ENCODE data around the gene VPS11.

Gene VPS11

GRCh38 chr11:119117004-119117706 is 49.5 kb downstream of the VPS11 start:
- H3K4ac ChIP-seq (ENCODE audit: low read length), result no peak overlapping the region
- peaks cover 5 to 19% of the 10 kb centered on the region in 2 donors for H3K36me3 ChIP-seq (replicated peaks in 1 of 2; ENCODE audit: control insufficient read depth in 2 of 2, insufficient read depth in 2 of 2, low read length in 2 of 2)
- no peak overlapping the region for H2BK12ac ChIP-seq (ENCODE audit: low read length)
- H3K9ac ChIP-seq (ENCODE audit: low read depth, low read length, poor library complexity), result no peak overlapping the region
- H4K8ac ChIP-seq (ENCODE audit: low read depth, low read length), result no peak overlapping the region
- no peak overlapping the region for H3K18ac ChIP-seq (ENCODE audit: low read length)
- H3K9me3 ChIP-seq (replicated peaks in 1 of 2; ENCODE audit: control insufficient read depth in 2 of 2, insufficient read depth in 1 of 2, low read depth in 1 of 2, low read length in 2 of 2), result no peaks in the 10 kb centered on the region
- H2BK120ac ChIP-seq (ENCODE audit: low read depth, low read length), result no peak overlapping the region
- H3K79me1 ChIP-seq (ENCODE audit: low read depth, low read length), result peaks cover 1% of the 10 kb centered on the region
- H3K14ac ChIP-seq (ENCODE audit: low read length), result no peak overlapping the region
- WGBS, 2 donors (ENCODE audit: extremely low coverage in 2 of 2, insufficient read length in 2 of 2, insufficient replicate concordance in 1 of 2), result no CpG with 5 or more reads among the region's 3 CpGs
- H3K27me3 ChIP-seq (ENCODE audit: control insufficient read depth in 3 of 3, insufficient read depth in 3 of 3, low read depth in 1 of 3, low read length in 3 of 3), result no peaks in the 10 kb centered on the region
- H3K4me1 ChIP-seq (ENCODE audit: control insufficient read depth in 2 of 2, insufficient read depth in 1 of 2, low read depth in 1 of 2, low read length in 2 of 2), result peaks cover 2 to 8% of the 10 kb centered on the region in 2 donors
- H2AK5ac ChIP-seq (ENCODE audit: low read depth, low read length), result no peak overlapping the region
- no peak overlapping the region for H3K27ac ChIP-seq (replicated peaks; ENCODE audit: low read length)
- no peak for DNase-seq (ENCODE audit: low spot score)
- H2BK5ac ChIP-seq (ENCODE audit: low read length), result no peak overlapping the region
- H3K4me3 ChIP-seq (ENCODE audit: low read length in 2 of 2), result no peak overlapping the region
- H4K91ac ChIP-seq (ENCODE audit: low read depth, low read length, poor library complexity), result no peak overlapping the region
- H3K4me2 ChIP-seq (ENCODE audit: insufficient read depth, low read length, poor library complexity, severe bottlenecking), result no peak overlapping the region
- no peak overlapping the region for H2BK15ac ChIP-seq (ENCODE audit: low read length)
- H2AFZ ChIP-seq (ENCODE audit: low read length), result no peak overlapping the region
- no peak overlapping the region for H3K23ac ChIP-seq (ENCODE audit: low read depth, low read length, poor library complexity)

GRCh38 chr11:119118227-119118626 is 50.6 kb downstream of the VPS11 start:
- Histone ChIP-seq H3K23ac (ENCODE audit: low read depth, low read length, poor library complexity) (no peak overlapping the region), H2BK15ac (ENCODE audit: low read length) (no peak overlapping the region), H2BK5ac (ENCODE audit: low read length) (no peak overlapping the region), H3K36me3 (replicated peaks in 1 of 2; ENCODE audit: control insufficient read depth in 2 of 2, insufficient read depth in 2 of 2, low read length in 2 of 2) (peaks cover 3 to 12% of the 10 kb centered on the region in 2 donors), H3K79me1 (ENCODE audit: low read depth, low read length) (peaks cover 6% of the 10 kb centered on the region), H3K4ac (ENCODE audit: low read length) (no peak overlapping the region), H2BK120ac (ENCODE audit: low read depth, low read length) (no peak overlapping the region), H3K9me3 (replicated peaks in 1 of 2; ENCODE audit: control insufficient read depth in 2 of 2, insufficient read depth in 1 of 2, low read depth in 1 of 2, low read length in 2 of 2) (no peaks in the 10 kb centered on the region), H3K27me3 (ENCODE audit: control insufficient read depth in 3 of 3, insufficient read depth in 3 of 3, low read depth in 1 of 3, low read length in 3 of 3) (no peaks in the 10 kb centered on the region), H3K27ac (replicated peaks; ENCODE audit: low read length) (no peak overlapping the region), H3K4me2 (ENCODE audit: insufficient read depth, low read length, poor library complexity, severe bottlenecking) (no peak overlapping the region), H2AK5ac (ENCODE audit: low read depth, low read length) (no peak overlapping the region), H2AFZ (ENCODE audit: low read length) (no peak overlapping the region), H3K14ac (ENCODE audit: low read length) (no peak overlapping the region), H3K4me3 (ENCODE audit: low read length in 2 of 2) (no peak overlapping the region), H4K8ac (ENCODE audit: low read depth, low read length) (no peak overlapping the region), H4K91ac (ENCODE audit: low read depth, low read length, poor library complexity) (no peak overlapping the region), H3K9ac (ENCODE audit: low read depth, low read length, poor library complexity) (no peak overlapping the region), H3K4me1 (ENCODE audit: control insufficient read depth in 2 of 2, insufficient read depth in 1 of 2, low read depth in 1 of 2, low read length in 2 of 2) (peaks cover 5 to 15% of the 10 kb centered on the region in 2 donors), H3K18ac (ENCODE audit: low read length) (no peak overlapping the region), H2BK12ac (ENCODE audit: low read length) (no peak overlapping the region)
- WGBS, 2 donors (ENCODE audit: extremely low coverage in 2 of 2, insufficient read length in 2 of 2, insufficient replicate concordance in 1 of 2), result no CpG with 5 or more reads among the region's 5 CpGs
- DNase-seq (ENCODE audit: low spot score), result no peak

GRCh38 chr11:119118946-119119345 is 51.3 kb downstream of the VPS11 start:
- H2BK12ac ChIP-seq (ENCODE audit: low read length), result no peak overlapping the region
- peaks cover 1 to 14% of the 10 kb centered on the region in 2 donors for H3K36me3 ChIP-seq (replicated peaks in 1 of 2; ENCODE audit: control insufficient read depth in 2 of 2, insufficient read depth in 2 of 2, low read length in 2 of 2)

GRCh38 chr11:119120639-119121007 is 53.0 kb downstream of the VPS11 start:
- Histone ChIP-seq H4K91ac (ENCODE audit: low read depth, low read length, poor library complexity) (no peak overlapping the region), H3K9ac (ENCODE audit: low read depth, low read length, poor library complexity) (no peak overlapping the region), H3K79me1 (ENCODE audit: low read depth, low read length) (peaks cover 6% of the 10 kb centered on the region), H2BK120ac (ENCODE audit: low read depth, low read length) (no peak overlapping the region), H3K27me3 (ENCODE audit: control insufficient read depth in 3 of 3, insufficient read depth in 3 of 3, low read depth in 1 of 3, low read length in 3 of 3) (no peaks in the 10 kb centered on the region), H2BK12ac (ENCODE audit: low read length) (no peak overlapping the region), H4K8ac (ENCODE audit: low read depth, low read length) (no peak overlapping the region), H3K9me3 (replicated peaks in 1 of 2; ENCODE audit: control insufficient read depth in 2 of 2, insufficient read depth in 1 of 2, low read depth in 1 of 2, low read length in 2 of 2) (no peaks in the 10 kb centered on the region), H3K23ac (ENCODE audit: low read depth, low read length, poor library complexity) (no peak overlapping the region), H2AK5ac (ENCODE audit: low read depth, low read length) (no peak overlapping the region), H3K4me3 (ENCODE audit: low read length in 2 of 2) (peak overlapping the region; percentile 23 to 58), H3K18ac (ENCODE audit: low read length) (no peak overlapping the region), H3K4me1 (ENCODE audit: control insufficient read depth in 2 of 2, insufficient read depth in 1 of 2, low read depth in 1 of 2, low read length in 2 of 2) (peaks cover 5 to 15% of the 10 kb centered on the region in 2 donors), H2AFZ (ENCODE audit: low read length) (peak overlapping the region; percentile 68), H3K27ac (replicated peaks; ENCODE audit: low read length) (no peak overlapping the region), H3K36me3 (replicated peaks in 1 of 2; ENCODE audit: control insufficient read depth in 2 of 2, insufficient read depth in 2 of 2, low read length in 2 of 2) (peaks cover 4 to 20% of the 10 kb centered on the region in 2 donors), H3K4me2 (ENCODE audit: insufficient read depth, low read length, poor library complexity, severe bottlenecking) (peak overlapping the region; percentile 52), H2BK5ac (ENCODE audit: low read length) (no peak overlapping the region), H3K4ac (ENCODE audit: low read length) (no peak overlapping the region), H2BK15ac (ENCODE audit: low read length) (no peak overlapping the region), H3K14ac (ENCODE audit: low read length) (no peak overlapping the region)
- DNase-seq (ENCODE audit: low spot score), result peak; percentile 24
- 100% methylated on average over 1 of the region's 5 CpGs; no CpG with 5 or more reads in 1 of the 2 donors for WGBS, 2 donors (ENCODE audit: extremely low coverage in 2 of 2, insufficient read length in 2 of 2, insufficient replicate concordance in 1 of 2)

More at GRCh38 chr11:119118946-119119345, 51.3 kb downstream of the VPS11 start:
- Histone ChIP-seq H3K79me1 (ENCODE audit: low read depth, low read length) (peaks cover 6% of the 10 kb centered on the region), H4K91ac (ENCODE audit: low read depth, low read length, poor library complexity) (no peak overlapping the region), H3K4me3 (ENCODE audit: low read length in 2 of 2) (no peak overlapping the region), H2BK5ac (ENCODE audit: low read length) (no peak overlapping the region), H3K27ac (replicated peaks; ENCODE audit: low read length) (no peak overlapping the region), H3K4me2 (ENCODE audit: insufficient read depth, low read length, poor library complexity, severe bottlenecking) (no peak overlapping the region), H2AFZ (ENCODE audit: low read length) (no peak overlapping the region), H3K9ac (ENCODE audit: low read depth, low read length, poor library complexity) (no peak overlapping the region), H3K14ac (ENCODE audit: low read length) (no peak overlapping the region), H3K18ac (ENCODE audit: low read length) (no peak overlapping the region), H3K9me3 (replicated peaks in 1 of 2; ENCODE audit: control insufficient read depth in 2 of 2, insufficient read depth in 1 of 2, low read depth in 1 of 2, low read length in 2 of 2) (no peaks in the 10 kb centered on the region), H3K4ac (ENCODE audit: low read length) (no peak overlapping the region), H2BK15ac (ENCODE audit: low read length) (no peak overlapping the region), H3K4me1 (ENCODE audit: control insufficient read depth in 2 of 2, insufficient read depth in 1 of 2, low read depth in 1 of 2, low read length in 2 of 2) (peaks cover 5 to 15% of the 10 kb centered on the region in 2 donors), H3K23ac (ENCODE audit: low read depth, low read length, poor library complexity) (no peak overlapping the region), H3K27me3 (ENCODE audit: control insufficient read depth in 3 of 3, insufficient read depth in 3 of 3, low read depth in 1 of 3, low read length in 3 of 3) (no peaks in the 10 kb centered on the region), H4K8ac (ENCODE audit: low read depth, low read length) (no peak overlapping the region), H2AK5ac (ENCODE audit: low read depth, low read length) (no peak overlapping the region), H2BK120ac (ENCODE audit: low read depth, low read length) (no peak overlapping the region)
- no CpG with 5 or more reads among the region's 1 CpG for WGBS, 2 donors (ENCODE audit: extremely low coverage in 2 of 2, insufficient read length in 2 of 2, insufficient replicate concordance in 1 of 2)
- DNase-seq (ENCODE audit: low spot score), result no peak
